Stimulated activated CD4-positive, alpha-beta T cell treated with anti-CD3 and anti-CD28 coated beads, Interleukin-4, amount 100 ng/mL, for 24 hours (primary cell): ENCODE results near the gene ZFP92.

Source experiments
- DNase-seq: peaks from one replicate; pipeline ENCODE4 v3.0.0-alpha.2; 2020

The ZFP92 gene

GRCh38 chrX:153441296-153441695 lies 30.0 kb downstream of the ZFP92 start:
- DNase-seq: no peak

- DNase-seq: no peak
These were observed 30.7 kb downstream of the ZFP92 start for GRCh38 chrX:153441981-153442380.

- DNase-seq: no peak
These were observed 31.2 kb downstream of the ZFP92 start for GRCh38 chrX:153442463-153442862.

GRCh38 chrX:153443476-153444332 lies 32.4 kb downstream of the ZFP92 start:
- no peak for DNase-seq

- no peak for DNase-seq
These were observed 33.2 kb downstream of the ZFP92 start for GRCh38 chrX:153444333-153445011.

GRCh38 chrX:153445106-153445855 lies 34.0 kb downstream of the ZFP92 start:
- no peak for DNase-seq

GRCh38 chrX:153445856-153446635 lies 34.8 kb downstream of the ZFP92 start, which contains the start of gene TREX2:
TREX2 (minus strand) TSS chrX:153446056; CDS start chrX:153445430, 626 bp downstream.
- DNase-seq: no peak

GRCh38 chrX:153446636-153446936 lies 35.3 kb downstream of the ZFP92 start:
- DNase-seq: no peak

GRCh38 chrX:153446950-153447580 lies 35.8 kb downstream of the ZFP92 start:
- DNase-seq: no peak

GRCh38 chrX:153447581-153447960 lies 36.3 kb downstream of the ZFP92 start:
- no peak for DNase-seq

- DNase-seq: no peak
These were observed 37.5 kb downstream of the ZFP92 start for GRCh38 chrX:153448556-153449367.

- no peak for DNase-seq
These were observed 38.3 kb downstream of the ZFP92 start for GRCh38 chrX:153449368-153450113.

GRCh38 chrX:153450114-153450948 lies 39.1 kb downstream of the ZFP92 start:
- DNase-seq: no peak

- DNase-seq: no peak
These were observed 39.6 kb downstream of the ZFP92 start for GRCh38 chrX:153450949-153451277.

- DNase-seq: no peak
These were observed 43.8 kb downstream of the ZFP92 start for GRCh38 chrX:153454901-153455550.

GRCh38 chrX:153455571-153455970 lies 44.3 kb downstream of the ZFP92 start:
- no peak for DNase-seq

- no peak for DNase-seq
These were observed 44.9 kb downstream of the ZFP92 start for GRCh38 chrX:153456161-153456560.

- no peak for DNase-seq
These were observed 45.4 kb downstream of the ZFP92 start for GRCh38 chrX:153456704-153457103.

GRCh38 chrX:153457136-153457825 lies 46.0 kb downstream of the ZFP92 start:
- no peak for DNase-seq
